GM19351 (cell line): ENCODE data around the gene ADAM23.

Experiments
- ATAC-seq: cut with Tn5 transposase; IDR thresholded peaks from one replicate; pipeline ENCODE4 v1.9.1; 2021; ENCODE audit warnings: mild to moderate bottlenecking, moderate library complexity; ENCODE audit not compliant: unreplicated experiment

Gene ADAM23

GRCh38 chr2:206494061-206494460, 50.7 kb downstream of the ADAM23 start:
- peak; percentile 53 for ATAC-seq

- ATAC-seq, result no peak
Measured at GRCh38 chr2:206502729-206503128, 59.4 kb downstream of the ADAM23 start.

GRCh38 chr2:206511283-206511682, 68.0 kb downstream of the ADAM23 start:
- no peak for ATAC-seq

GRCh38 chr2:206512999-206513398, 69.7 kb downstream of the ADAM23 start:
- ATAC-seq, result no peak

GRCh38 chr2:206515580-206515979, 72.2 kb downstream of the ADAM23 start:
- ATAC-seq, result no peak

DNA sequence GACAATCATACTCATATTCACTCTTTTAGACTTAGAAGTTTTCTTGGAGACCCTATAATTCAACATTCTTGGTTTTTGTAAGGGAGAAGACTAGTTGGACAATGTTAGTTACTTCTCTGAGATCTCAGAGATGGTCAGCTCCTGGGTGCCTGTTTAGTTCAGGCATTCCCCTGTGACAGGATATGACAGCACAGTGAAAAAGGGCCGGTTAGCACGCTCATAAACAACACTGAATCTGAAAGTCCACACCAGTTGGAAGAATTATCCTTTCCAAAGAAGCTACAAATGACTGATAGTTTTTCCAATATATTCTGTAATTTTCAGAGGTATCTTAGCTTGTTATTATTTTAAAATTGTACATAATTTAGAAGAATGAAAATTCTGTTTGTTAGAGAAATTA, 75.7 kb downstream of the ADAM23 start:
- ATAC-seq, result peak; percentile 89

- ATAC-seq, result no peak
Measured at GRCh38 chr2:206520450-206520849, 77.1 kb downstream of the ADAM23 start.

DNA sequence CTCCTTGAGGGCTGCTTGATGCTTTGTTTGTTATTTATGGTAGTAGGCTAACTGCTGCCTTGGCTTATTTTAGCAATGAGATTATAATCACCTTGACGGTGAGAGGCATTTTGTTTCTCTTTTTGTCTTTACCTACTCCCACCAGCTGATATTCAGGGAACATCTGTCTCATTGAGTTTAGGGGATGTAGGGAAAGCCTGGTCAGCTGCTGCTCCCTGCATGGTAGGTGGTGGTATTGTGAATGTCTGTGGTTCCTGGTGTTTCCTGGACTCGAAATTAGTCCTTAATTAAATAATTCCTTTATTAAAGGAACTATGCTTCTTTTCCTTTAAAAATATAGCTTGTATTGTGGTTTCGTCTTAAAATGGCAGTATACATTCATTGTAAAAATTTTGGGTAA, 77.8 kb downstream of the ADAM23 start:
- no peak for ATAC-seq

GRCh38 chr2:206521612-206522011, 78.3 kb downstream of the ADAM23 start:
- ATAC-seq, result no peak

DNA sequence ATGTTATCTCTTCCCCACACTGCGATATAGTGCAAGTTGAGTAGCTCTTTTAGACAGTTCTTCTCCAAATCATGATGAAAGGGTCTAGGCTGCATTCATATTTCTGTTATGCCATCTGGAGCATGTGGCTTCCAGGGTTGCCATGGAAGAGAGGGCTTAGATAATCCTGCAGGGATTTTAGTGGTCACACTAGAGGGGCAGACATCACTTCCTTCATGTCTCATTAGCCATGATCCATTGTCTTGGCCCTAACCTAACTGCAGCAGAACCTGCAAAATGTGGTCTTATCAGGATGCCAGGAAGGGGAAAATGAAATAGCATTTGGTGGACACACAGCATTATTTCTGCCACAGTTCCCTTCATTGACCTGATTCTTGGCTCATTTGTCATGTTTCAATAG, 83.1 kb downstream of the ADAM23 start:
- no peak for ATAC-seq

DNA sequence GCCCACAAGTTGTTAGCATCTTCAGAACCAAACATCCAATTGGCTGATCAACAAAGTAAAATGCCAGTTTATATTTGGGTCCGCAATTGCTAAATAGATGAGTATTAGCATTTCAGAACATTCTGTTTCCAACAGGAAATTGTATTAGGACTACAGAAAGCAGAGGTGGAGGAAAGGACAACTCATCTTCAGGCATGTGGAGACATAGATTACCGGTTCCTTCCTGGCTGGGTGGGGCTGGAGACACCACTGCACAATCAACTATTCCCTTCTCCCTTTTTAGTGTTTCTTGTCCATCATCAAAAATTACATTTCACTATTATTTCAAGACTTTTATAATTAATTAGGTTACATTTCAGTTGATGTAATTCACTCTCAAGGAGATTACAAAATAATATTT, 83.8 kb downstream of the ADAM23 start:
- no peak for ATAC-seq

DNA sequence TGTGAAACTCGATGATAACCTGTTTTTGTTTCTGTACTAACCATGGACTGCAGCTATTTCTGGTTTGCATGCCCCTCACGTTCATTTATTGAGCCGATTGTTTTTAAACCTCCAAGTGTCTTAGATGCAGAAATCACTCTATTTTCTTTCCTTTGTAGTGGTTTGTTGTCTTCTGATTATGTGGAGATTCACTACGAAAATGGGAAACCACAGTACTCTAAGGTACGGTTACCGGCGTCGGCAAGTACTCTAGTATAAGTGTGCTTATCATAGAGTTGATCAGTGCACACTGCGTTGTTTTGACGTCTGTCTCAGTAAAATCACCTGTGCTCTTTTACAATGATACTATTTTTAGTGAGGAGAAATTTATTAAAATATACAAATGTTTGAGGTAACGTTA, 87.4 kb downstream of the ADAM23 start:
- ATAC-seq, result no peak

DNA sequence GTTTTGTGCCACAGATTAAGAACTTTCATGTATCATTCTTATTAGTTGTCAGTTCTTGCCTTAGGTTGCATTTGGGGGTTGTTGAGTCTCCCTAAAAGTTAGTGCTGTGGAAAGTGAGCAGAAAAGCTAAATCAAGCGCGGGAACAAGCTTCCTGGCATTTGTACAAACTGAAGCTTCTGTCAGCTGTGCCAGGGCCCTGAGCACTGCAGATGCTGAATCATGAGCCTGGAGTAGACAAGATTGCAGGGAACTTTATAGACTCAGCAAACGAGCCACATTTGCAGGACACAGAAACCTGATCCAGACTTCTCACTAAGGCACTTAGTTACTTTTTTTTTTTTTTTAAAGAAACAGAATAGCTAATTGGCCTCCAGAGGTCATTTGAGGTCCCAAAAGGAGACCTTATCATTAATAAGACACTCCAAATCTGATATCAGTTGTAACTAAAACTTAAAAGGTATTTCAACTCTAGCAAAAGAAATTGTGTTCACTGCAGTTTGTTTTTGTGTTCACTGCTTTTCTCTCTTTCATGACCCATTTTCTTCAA, 88.7 kb downstream of the ADAM23 start:
- ATAC-seq, result no peak

DNA sequence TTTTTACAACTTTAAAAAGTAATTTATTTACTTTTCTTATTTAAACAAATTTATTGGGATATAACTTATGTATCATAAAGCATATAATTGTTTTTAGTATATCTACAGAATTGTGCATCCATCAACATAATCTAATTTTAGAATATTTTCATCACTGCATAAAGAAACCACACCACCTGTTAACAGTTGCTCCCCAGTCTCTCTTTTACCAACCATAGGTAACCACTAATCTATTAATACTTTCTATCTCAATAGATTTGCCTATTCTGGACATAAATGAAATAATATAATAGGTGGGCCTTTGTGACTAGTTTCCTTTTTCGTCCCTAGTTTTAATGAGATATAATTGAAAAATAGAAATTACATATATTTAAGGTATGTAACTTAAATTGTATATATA, 90.6 kb downstream of the ADAM23 start:
- peak; percentile 84 for ATAC-seq

GRCh38 chr2:206535260-206535986, 92.1 kb downstream of the ADAM23 start:
- ATAC-seq, result peak; percentile 49

DNA sequence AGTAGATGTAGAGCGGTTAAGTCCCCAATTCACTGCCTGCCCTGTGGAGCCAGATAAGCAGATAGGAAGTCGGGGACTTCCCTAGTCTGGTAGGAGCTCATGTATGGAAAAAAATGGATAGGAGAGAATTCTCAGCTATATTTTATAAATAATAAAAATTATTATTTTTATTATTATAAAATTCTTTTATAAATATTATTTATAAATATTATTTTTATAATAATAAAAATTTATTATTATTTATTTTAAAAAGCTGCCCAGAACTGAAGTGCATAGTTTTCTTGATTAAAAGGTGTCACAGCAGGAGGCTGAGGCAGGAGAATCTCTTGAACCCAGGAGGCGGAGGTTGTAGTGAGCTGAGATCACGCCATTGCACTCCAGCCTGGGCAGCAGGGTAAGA, 97.4 kb downstream of the ADAM23 start:
- no peak for ATAC-seq

- no peak for ATAC-seq
Measured at GRCh38 chr2:206543073-206543472, 99.7 kb downstream of the ADAM23 start.

DNA sequence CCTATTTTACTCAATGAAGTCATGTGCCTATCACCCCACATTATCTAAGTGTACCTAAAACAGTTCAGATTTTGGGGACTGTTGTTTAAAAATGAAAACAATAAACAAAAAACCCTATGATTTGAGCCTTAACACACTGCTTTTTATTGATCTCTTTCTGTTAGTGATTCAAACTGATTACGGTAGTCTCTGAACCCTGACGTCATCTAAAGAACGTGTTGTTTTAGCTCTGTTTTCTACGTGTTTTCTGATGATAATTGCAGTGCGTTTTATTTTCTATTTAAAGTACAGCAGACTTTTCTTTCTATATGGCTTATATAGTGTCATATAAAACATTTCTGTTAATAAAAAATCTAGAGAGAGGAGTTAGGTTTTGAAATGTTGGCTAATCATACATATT, 105.1 kb downstream of the ADAM23 start:
- ATAC-seq, result no peak

DNA sequence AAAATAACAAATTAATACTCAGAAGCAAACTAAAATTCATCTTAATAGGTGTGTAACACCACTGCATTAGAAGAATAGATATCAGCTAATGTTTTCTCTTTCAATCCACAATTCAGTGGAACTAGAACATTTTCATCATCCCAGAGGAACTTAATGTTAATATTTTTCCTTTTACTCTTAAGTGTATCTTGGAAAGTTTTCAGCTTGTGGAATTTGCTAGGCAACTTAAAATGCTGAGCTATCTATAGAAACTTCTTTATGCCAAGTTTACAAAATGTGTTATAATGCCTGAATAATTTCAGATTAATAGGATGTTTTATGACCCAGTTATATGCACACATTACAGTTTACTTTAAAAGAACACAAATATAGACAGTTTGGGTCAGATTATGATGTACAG, 112.4 kb downstream of the ADAM23 start:
- ATAC-seq, result no peak

DNA sequence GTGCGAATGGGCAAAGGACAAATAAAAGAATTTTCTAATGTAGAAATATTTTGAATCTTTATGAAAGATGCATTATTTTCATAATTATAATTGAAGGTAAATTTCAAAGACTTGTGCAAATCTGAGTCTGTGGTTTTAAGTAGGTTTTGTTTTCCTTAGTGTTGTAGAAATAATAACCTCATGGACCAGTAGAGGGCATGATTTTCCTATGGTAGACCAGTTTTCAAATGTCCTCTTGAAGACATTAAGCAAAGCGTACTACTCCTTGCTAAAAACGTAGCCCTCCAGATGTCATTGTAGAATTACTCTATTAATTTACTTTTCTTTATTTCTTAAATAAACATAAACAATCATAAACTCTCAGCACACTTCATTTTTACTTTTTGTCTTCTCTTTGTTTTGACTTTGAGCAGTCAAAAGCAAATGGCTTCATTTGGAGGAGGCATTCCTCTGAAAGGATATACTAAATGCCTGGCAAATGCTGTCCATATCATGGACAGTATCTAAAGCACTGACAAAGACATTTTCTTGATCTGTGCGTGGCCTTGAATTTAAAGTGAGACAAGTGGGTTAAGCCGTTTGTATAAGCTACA, 113.1 kb downstream of the ADAM23 start:
- no peak for ATAC-seq

DNA sequence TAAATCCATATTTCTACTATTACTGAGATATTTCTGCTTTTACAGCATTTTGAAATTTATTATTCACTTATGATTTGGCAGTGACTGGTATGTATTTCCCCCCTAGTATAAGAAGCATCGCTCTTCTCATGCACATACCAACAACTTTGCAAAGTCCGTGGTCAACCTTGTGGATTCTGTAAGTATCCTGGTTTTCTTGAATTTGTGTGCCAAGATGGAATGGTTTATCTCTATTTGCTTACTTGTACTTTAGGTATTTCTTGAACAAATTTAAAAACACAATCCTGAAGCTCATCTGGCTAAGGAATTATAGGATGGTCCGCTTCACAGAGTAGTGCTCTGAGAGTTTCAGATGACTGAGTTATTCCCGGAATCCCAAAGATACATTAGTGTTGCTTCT, 114.0 kb downstream of the ADAM23 start:
- ATAC-seq, result no peak

DNA sequence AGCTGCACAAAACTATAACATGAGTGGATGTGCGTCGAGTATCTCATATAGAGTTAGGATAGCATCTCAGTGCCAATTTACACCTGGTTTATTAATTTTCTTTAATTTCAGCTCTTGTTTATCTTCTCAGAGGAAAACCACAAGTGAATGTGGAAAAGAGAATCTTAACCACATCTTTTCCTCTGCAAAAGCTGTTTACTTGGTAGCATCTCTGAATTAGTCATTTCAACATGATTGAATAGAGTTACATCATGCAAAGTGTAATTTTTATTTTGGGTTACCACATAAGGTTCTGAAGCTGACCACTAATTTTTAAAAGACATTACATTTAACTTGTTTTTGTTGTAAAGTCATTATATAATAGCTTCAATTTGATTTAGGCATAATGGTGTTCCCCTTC, 115.2 kb downstream of the ADAM23 start:
- ATAC-seq, result peak; percentile 50

DNA sequence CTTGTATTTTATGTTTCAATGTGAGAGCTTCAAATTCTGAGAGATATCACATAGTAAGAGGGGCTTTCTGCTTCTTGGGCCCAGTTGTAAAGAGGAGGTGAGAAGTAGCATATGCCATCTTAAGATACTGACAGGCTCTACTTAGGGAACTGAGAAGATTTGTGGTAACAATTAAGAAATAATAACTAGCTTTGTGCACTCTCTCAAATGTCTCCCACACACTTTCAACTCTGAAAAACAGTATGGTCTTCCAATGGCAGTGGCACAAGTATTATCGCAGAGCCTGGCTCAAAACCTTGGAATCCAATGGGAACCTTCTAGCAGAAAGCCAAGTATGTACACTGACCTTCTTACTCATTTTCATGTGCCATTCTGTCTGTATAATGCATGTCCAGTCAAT, 118.6 kb downstream of the ADAM23 start:
- peak; percentile 66 for ATAC-seq
